GM12891 (cell line): ENCODE measurements around the gene SPTA1.

Experiments used
- POLR2A ChIP-seq: IDR thresholded peaks from 2 replicates; pipeline ENCODE4 v1.6.1; 2011; ENCODE audit warnings: low read depth, low read length, control low read depth
- POLR2AphosphoS5 ChIP-seq: IDR thresholded peaks from 2 replicates; pipeline ENCODE4 v1.6.1; 2011; ENCODE audit warnings: low read depth, low read length, control low read depth
- TAF1 ChIP-seq: IDR thresholded peaks from 2 replicates; pipeline ENCODE4 v1.6.1; 2011; ENCODE audit warnings: low read depth, low read length, control low read depth

DNA sequence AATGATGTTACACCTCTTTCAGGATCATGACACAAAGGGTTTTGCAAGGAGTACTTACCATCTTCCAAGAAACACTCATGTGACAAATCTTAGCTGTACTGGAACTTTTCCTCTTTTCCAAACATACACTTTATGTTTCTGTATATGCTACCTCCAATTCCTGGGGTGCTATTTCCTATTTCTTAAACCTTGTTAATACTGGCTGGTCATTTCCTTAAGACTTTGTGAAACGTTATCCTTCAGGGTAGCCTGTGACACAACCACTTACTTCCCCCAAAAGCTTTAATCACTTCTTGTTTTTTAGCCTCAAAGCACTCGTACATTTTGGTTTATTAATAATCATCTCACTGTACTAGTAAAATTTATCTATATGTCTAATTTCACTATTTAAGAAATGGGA, 42.1 kb downstream of the SPTA1 start:
- no peak for TF ChIP-seq POLR2A
- no peak for TF ChIP-seq POLR2AphosphoS5
- no peak for TF ChIP-seq TAF1
